ENCODE results near the gene CSF2RB.

The CSF2RB gene

GRCh38 chr22:36897611-36898010, 15.8 kb upstream of the CSF2RB start:
- peaks cover 17% of the 10 kb centered on the region for H3K27me3 ChIP-seq (ENCODE audit: insufficient read depth, low read length, poor library complexity)

GRCh38 chr22:36898690-36899089, 14.7 kb upstream of the CSF2RB start:
- DNase-seq = no peak
- Histone ChIP-seq H3K4me1 (ENCODE audit: insufficient read depth, low read length) (no peaks in the 10 kb centered on the region), H2AFZ (ENCODE audit: low read depth, low read length) (no peak overlapping the region), H3K79me2 (ENCODE audit: insufficient read depth, low read length) (no peaks in the 10 kb centered on the region), H3K9ac (ENCODE audit: low read depth, low read length) (no peak overlapping the region), H3K4me2 (ENCODE audit: insufficient read depth, low read length) (no peak overlapping the region), H3K27me3 (ENCODE audit: insufficient read depth, low read length, poor library complexity) (peaks cover 14% of the 10 kb centered on the region), H3K27ac (ENCODE audit: low read length) (no peak overlapping the region), H3K9me3 (ENCODE audit: insufficient read depth, low read length, severe bottlenecking) (no peaks in the 10 kb centered on the region), H3K36me3 (ENCODE audit: insufficient read depth, low read length) (no peaks in the 10 kb centered on the region), H3K4me3 (ENCODE audit: low read depth in 1 of 2, low read length in 2 of 2) (no peak overlapping the region), H4K20me1 (ENCODE audit: insufficient read depth, low read length) (no peaks in the 10 kb centered on the region)
- ATAC-seq (ENCODE audit: insufficient read depth, low read depth) = no peak
- no peak for TF ChIP-seq EZH2 (IDR thresholded peaks at IDR 0.05; ENCODE audit: borderline replicate concordance, low read depth, low read length, severe bottlenecking)

More at GRCh38 chr22:36897611-36898010, 15.8 kb upstream of the CSF2RB start:
- Histone ChIP-seq H4K20me1 (ENCODE audit: insufficient read depth, low read length) (no peaks in the 10 kb centered on the region), H2AFZ (ENCODE audit: low read depth, low read length) (no peak overlapping the region), H3K79me2 (ENCODE audit: insufficient read depth, low read length) (no peaks in the 10 kb centered on the region), H3K36me3 (ENCODE audit: insufficient read depth, low read length) (no peaks in the 10 kb centered on the region), H3K9me3 (ENCODE audit: insufficient read depth, low read length, severe bottlenecking) (no peaks in the 10 kb centered on the region), H3K27ac (ENCODE audit: low read length) (no peak overlapping the region), H3K4me2 (ENCODE audit: insufficient read depth, low read length) (no peak overlapping the region), H3K9ac (ENCODE audit: low read depth, low read length) (no peak overlapping the region), H3K4me3 (ENCODE audit: low read depth in 1 of 2, low read length in 2 of 2) (no peak overlapping the region), H3K4me1 (ENCODE audit: insufficient read depth, low read length) (no peaks in the 10 kb centered on the region)
- ATAC-seq (ENCODE audit: insufficient read depth, low read depth) (no peak), DNase-seq (no peak)
- no peak for TF ChIP-seq EZH2 (IDR thresholded peaks at IDR 0.05; ENCODE audit: borderline replicate concordance, low read depth, low read length, severe bottlenecking)
- TF ChIP-seq CTCF (IDR thresholded peaks at IDR 0.05; ENCODE audit: borderline replicate concordance, extremely low read depth, low read length, poor library complexity, severe bottlenecking) = no peak

GRCh38 chr22:36899498-36899897, 13.9 kb upstream of the CSF2RB start:
- Histone ChIP-seq H3K27ac (ENCODE audit: low read length) (no peak overlapping the region), H3K9me3 (ENCODE audit: insufficient read depth, low read length, severe bottlenecking) (no peaks in the 10 kb centered on the region), H3K79me2 (ENCODE audit: insufficient read depth, low read length) (no peaks in the 10 kb centered on the region), H4K20me1 (ENCODE audit: insufficient read depth, low read length) (no peaks in the 10 kb centered on the region), H2AFZ (ENCODE audit: low read depth, low read length) (no peak overlapping the region), H3K4me3 (ENCODE audit: low read depth in 1 of 2, low read length in 2 of 2) (no peak overlapping the region), H3K4me1 (ENCODE audit: insufficient read depth, low read length) (no peaks in the 10 kb centered on the region), H3K27me3 (ENCODE audit: insufficient read depth, low read length, poor library complexity) (peaks cover 10% of the 10 kb centered on the region), H3K36me3 (ENCODE audit: insufficient read depth, low read length) (no peaks in the 10 kb centered on the region), H3K4me2 (ENCODE audit: insufficient read depth, low read length) (no peak overlapping the region), H3K9ac (ENCODE audit: low read depth, low read length) (no peak overlapping the region)
- no peak for ATAC-seq (ENCODE audit: insufficient read depth, low read depth)
- TF ChIP-seq CTCF (IDR thresholded peaks at IDR 0.05; ENCODE audit: borderline replicate concordance, extremely low read depth, low read length, poor library complexity, severe bottlenecking) (no peak), EZH2 (IDR thresholded peaks at IDR 0.05; ENCODE audit: borderline replicate concordance, low read depth, low read length, severe bottlenecking) (no peak)
- DNase-seq = no peak

- Histone ChIP-seq H3K4me2 (ENCODE audit: insufficient read depth, low read length) (no peak overlapping the region), H3K4me3 (ENCODE audit: low read depth in 1 of 2, low read length in 2 of 2) (no peak overlapping the region), H3K9ac (ENCODE audit: low read depth, low read length) (no peak overlapping the region), H4K20me1 (ENCODE audit: insufficient read depth, low read length) (no peaks in the 10 kb centered on the region), H3K27ac (ENCODE audit: low read length) (no peak overlapping the region), H2AFZ (ENCODE audit: low read depth, low read length) (no peak overlapping the region), H3K27me3 (ENCODE audit: insufficient read depth, low read length, poor library complexity) (peaks cover 9% of the 10 kb centered on the region), H3K79me2 (ENCODE audit: insufficient read depth, low read length) (no peaks in the 10 kb centered on the region), H3K36me3 (ENCODE audit: insufficient read depth, low read length) (no peaks in the 10 kb centered on the region), H3K9me3 (ENCODE audit: insufficient read depth, low read length, severe bottlenecking) (no peaks in the 10 kb centered on the region), H3K4me1 (ENCODE audit: insufficient read depth, low read length) (no peaks in the 10 kb centered on the region)
- ATAC-seq (ENCODE audit: insufficient read depth, low read depth) = no peak
- no peak for TF ChIP-seq CTCF (IDR thresholded peaks at IDR 0.05; ENCODE audit: borderline replicate concordance, extremely low read depth, low read length, poor library complexity, severe bottlenecking)
- TF ChIP-seq EZH2 (IDR thresholded peaks at IDR 0.05; ENCODE audit: borderline replicate concordance, low read depth, low read length, severe bottlenecking) = no peak
- no peak for DNase-seq
Measured at GRCh38 chr22:36900225-36900624, 13.2 kb upstream of the CSF2RB start.
